ENCODE measurements around the gene CKS2. TPM values are rescaled to one million over a fixed set of nuclear protein-coding genes. Genes with fewer than 3 reads are reported as not detected.

The CKS2 gene
- total RNA-seq, 1 experiment from 2014 or later = 132 TPM

DNA sequence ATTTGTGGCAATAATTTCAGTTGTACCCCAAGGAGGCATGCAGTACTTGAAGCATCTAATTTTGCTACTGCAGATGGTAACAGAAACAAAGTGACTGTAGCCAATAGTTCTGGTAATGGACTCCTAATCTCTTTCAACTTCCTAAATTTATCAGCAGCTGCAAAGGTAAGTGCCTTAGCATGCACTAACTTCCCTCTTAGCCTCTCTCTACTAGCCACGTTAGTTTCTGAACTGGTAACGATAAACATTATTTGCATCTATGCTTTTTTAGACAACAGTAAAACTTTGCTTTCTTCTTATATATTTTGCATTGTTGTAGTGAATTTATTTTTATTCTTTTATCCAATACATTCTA is 6.2 kb upstream of the CKS2 start:
- no peaks in the 10 kb centered on the region; the same call in 1 of the 2 replicates for H3K36me3 ChIP-seq (ENCODE audit: control insufficient read depth, insufficient read depth, low read length)
- ChIA-PET POLR2A (no interaction called here), CTCF (no interaction called here)
- no peak overlapping the region for H3K4me3 ChIP-seq (ENCODE audit: low read depth in 2 of 2, low read length in 2 of 2)
- H3K27ac ChIP-seq (ENCODE audit: low read length) = no peak overlapping the region
- no peak for DNase-seq (ENCODE audit: low read depth, low spot score)
- no peaks in the 10 kb centered on the region for H3K27me3 ChIP-seq (ENCODE audit: control insufficient read depth, insufficient read depth, low read length)
- in situ Hi-C loops (cut with HindIII; ENCODE audit: low pct_unique_long_range_greater_than_20kb, low sequenced_read_pairs) = no loop called here
- ATAC-seq = no peak
- intact Hi-C loops (cut with micrococcal nuclease; ENCODE audit: unreplicated experiment) = no loop called here
- TF ChIP-seq, protein P1, sequence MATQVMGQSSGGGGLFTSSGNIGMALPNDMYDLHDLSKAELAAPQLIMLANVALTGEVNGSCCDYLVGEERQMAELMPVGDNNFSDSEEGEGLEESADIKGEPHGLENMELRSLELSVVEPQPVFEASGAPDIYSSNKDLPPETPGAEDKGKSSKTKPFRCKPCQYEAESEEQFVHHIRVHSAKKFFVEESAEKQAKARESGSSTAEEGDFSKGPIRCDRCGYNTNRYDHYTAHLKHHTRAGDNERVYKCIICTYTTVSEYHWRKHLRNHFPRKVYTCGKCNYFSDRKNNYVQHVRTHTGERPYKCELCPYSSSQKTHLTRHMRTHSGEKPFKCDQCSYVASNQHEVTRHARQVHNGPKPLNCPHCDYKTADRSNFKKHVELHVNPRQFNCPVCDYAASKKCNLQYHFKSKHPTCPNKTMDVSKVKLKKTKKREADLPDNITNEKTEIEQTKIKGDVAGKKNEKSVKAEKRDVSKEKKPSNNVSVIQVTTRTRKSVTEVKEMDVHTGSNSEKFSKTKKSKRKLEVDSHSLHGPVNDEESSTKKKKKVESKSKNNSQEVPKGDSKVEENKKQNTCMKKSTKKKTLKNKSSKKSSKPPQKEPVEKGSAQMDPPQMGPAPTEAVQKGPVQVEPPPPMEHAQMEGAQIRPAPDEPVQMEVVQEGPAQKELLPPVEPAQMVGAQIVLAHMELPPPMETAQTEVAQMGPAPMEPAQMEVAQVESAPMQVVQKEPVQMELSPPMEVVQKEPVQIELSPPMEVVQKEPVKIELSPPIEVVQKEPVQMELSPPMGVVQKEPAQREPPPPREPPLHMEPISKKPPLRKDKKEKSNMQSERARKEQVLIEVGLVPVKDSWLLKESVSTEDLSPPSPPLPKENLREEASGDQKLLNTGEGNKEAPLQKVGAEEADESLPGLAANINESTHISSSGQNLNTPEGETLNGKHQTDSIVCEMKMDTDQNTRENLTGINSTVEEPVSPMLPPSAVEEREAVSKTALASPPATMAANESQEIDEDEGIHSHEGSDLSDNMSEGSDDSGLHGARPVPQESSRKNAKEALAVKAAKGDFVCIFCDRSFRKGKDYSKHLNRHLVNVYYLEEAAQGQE (IDR thresholded peaks at IDR 0.05; ENCODE audit: insufficient read depth in 1 of 2, low read depth in 2 of 2, low read length in 1 of 2) = no peak
- TF ChIP-seq, protein P2, sequence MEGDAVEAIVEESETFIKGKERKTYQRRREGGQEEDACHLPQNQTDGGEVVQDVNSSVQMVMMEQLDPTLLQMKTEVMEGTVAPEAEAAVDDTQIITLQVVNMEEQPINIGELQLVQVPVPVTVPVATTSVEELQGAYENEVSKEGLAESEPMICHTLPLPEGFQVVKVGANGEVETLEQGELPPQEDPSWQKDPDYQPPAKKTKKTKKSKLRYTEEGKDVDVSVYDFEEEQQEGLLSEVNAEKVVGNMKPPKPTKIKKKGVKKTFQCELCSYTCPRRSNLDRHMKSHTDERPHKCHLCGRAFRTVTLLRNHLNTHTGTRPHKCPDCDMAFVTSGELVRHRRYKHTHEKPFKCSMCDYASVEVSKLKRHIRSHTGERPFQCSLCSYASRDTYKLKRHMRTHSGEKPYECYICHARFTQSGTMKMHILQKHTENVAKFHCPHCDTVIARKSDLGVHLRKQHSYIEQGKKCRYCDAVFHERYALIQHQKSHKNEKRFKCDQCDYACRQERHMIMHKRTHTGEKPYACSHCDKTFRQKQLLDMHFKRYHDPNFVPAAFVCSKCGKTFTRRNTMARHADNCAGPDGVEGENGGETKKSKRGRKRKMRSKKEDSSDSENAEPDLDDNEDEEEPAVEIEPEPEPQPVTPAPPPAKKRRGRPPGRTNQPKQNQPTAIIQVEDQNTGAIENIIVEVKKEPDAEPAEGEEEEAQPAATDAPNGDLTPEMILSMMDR (IDR thresholded peaks at IDR 0.05) = no peak
- TF ChIP-seq SIN3A (IDR thresholded peaks at IDR 0.05; ENCODE audit: borderline replicate concordance, insufficient read depth, low read depth, low read length) = no peak
- no peak for TF ChIP-seq TCF7L2 (IDR thresholded peaks at IDR 0.05; ENCODE audit: low read depth, low read length)
- no peak for TF ChIP-seq POLR2AphosphoS5 (IDR thresholded peaks at IDR 0.05; ENCODE audit: low read depth, low read length)
- H3K4me1 ChIP-seq (ENCODE audit: control insufficient read depth, insufficient read depth, low read length) = peaks cover 4% of the 10 kb centered on the region
- BruUV-seq (replicated peaks) = no TSS peak
- no peaks in the 10 kb centered on the region for H3K9me3 ChIP-seq (ENCODE audit: control insufficient read depth, insufficient read depth, low read depth, low read length)

DNA sequence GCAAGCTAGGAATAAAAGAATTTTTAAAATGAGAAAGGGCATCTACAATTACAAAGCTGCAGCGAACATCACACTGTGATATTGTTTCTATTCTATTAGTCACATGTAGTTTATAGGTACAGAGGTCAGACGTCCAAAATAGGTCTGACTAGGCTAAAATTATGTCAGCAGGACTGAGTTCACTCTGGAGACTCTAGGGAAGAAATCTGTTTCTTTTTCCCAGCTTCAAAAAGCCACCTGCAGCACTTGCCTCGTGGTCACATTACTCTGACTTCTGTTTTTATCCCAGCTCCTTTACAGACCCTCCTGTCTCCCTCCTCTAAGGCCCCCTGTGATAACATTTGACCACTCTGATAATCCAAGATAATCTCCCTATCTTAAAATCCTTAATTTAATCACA is 5.1 kb upstream of the CKS2 start:
- no peak overlapping the region for H3K4me3 ChIP-seq (ENCODE audit: low read depth in 2 of 2, low read length in 2 of 2)
- intact Hi-C loops (cut with micrococcal nuclease; ENCODE audit: unreplicated experiment) = no loop called here
- in situ Hi-C loops (cut with HindIII; ENCODE audit: low pct_unique_long_range_greater_than_20kb, low sequenced_read_pairs) = no loop called here
- H3K27me3 ChIP-seq (ENCODE audit: control insufficient read depth, insufficient read depth, low read length) = no peaks in the 10 kb centered on the region
- H3K27ac ChIP-seq (ENCODE audit: low read length) = no peak overlapping the region
- ChIA-PET POLR2A (no interaction called here), CTCF (no interaction called here)
- DNase-seq (ENCODE audit: low read depth, low spot score) (no peak), ATAC-seq (no peak)
- TF ChIP-seq POLR2AphosphoS5 (IDR thresholded peaks at IDR 0.05; ENCODE audit: low read depth, low read length) = no peak
- TF ChIP-seq, protein P2 (IDR thresholded peaks at IDR 0.05) = no peak
- TF ChIP-seq, protein P1 (IDR thresholded peaks at IDR 0.05; ENCODE audit: insufficient read depth in 1 of 2, low read depth in 2 of 2, low read length in 1 of 2) = no peak
- TF ChIP-seq SIN3A (IDR thresholded peaks at IDR 0.05; ENCODE audit: borderline replicate concordance, insufficient read depth, low read depth, low read length) = no peak
- TF ChIP-seq TCF7L2 (IDR thresholded peaks at IDR 0.05; ENCODE audit: low read depth, low read length) = no peak
- H3K36me3 ChIP-seq (ENCODE audit: control insufficient read depth, insufficient read depth, low read length) = no peaks in the 10 kb centered on the region; the same call in 1 of the 2 replicates
- peaks cover 6% of the 10 kb centered on the region for H3K4me1 ChIP-seq (ENCODE audit: control insufficient read depth, insufficient read depth, low read length)
- no peaks in the 10 kb centered on the region for H3K9me3 ChIP-seq (ENCODE audit: control insufficient read depth, insufficient read depth, low read depth, low read length)
- no TSS peak for BruUV-seq (replicated peaks)
